GM21515 (cell line): ENCODE results near the gene NEGR1.

ENCODE experiments used
- ATAC-seq: cut with Tn5 transposase; IDR thresholded peaks from one replicate; pipeline ENCODE4 v1.9.1; 2021; ENCODE audit not compliant: unreplicated experiment

NEGR1 gene

DNA sequence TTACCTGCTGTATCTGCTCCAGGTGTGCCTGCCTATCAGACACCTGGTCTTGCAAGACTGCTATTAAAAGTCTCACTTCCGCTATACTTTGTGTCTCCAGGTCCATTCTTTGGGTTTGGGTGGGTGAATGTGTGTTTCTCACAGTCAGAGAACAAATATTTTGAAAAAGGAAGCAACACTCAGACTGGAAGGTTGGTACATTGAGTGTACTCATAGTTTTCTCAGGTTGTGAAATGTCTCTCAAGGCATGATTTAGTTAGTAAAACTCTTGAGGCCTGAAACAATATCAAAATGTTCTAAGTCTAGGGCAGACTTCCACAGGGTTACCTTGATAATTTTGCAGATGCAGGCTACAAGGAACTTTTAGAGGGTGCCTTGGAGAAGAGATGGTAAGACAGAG lies 771.6 kb downstream of the NEGR1 start:
- no peak for ATAC-seq

DNA sequence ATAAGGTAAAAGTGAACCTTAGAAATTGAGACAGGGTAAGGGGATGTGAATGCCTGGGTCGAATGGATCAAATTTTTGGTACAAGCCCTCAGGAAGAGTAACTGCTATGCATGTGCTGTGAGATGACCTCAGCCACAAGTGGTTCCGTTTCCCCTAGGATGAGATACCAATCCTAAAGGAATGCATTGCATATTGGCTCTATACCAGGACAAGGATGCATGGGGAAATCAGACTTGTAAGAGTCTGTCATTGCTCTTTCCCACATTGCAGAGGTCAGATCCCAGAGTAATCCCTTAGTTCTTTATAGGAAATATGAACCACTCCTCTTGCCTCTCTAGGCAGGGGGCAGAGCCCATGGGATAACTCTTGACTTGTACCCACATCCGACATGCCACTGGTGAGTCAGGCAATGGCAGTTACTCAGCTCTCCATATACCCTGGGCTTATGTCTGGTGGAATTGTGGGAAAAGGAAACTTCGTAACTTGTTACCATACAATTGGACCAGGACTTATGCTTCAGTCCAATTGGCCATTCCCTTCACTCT lies 773.2 kb downstream of the NEGR1 start:
- ATAC-seq = no peak

DNA sequence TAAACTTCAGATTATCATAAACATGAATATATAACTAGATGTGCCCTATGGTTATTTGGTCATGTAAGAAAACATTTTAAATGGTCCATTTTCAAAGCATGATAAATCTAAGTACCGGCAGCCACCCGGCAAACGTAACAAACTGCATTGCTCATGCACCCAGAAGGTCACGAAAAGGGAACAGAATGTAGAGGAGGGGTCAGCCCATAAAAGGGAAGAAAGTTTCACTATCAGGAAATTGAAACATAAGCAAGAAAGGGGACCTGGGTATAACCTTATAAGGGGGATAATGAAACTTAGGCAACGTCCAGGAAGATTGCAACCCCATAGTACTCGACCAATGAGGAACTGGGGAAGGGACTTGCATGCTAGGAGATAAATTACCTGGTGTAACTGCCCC lies 780.3 kb downstream of the NEGR1 start:
- no peak for ATAC-seq

DNA sequence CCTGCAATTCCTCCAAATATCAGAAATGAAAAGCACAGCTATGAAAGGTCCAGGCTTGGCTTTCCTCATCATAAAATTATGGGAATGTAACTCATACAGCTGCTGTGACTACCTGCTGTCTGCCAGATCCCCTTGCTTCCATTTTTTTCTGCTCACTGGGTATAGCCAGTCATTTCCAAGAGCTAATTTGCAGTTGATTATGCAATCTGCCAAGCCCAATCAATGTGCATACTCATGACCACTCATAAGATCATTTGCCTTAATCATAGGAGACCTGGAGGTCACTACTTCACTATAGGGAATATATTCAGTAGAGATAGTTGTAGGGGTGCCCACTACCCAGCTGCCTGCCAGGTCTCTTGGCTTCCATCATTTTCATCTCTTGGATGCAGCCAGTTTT lies 783.8 kb downstream of the NEGR1 start:
- ATAC-seq = no peak

DNA sequence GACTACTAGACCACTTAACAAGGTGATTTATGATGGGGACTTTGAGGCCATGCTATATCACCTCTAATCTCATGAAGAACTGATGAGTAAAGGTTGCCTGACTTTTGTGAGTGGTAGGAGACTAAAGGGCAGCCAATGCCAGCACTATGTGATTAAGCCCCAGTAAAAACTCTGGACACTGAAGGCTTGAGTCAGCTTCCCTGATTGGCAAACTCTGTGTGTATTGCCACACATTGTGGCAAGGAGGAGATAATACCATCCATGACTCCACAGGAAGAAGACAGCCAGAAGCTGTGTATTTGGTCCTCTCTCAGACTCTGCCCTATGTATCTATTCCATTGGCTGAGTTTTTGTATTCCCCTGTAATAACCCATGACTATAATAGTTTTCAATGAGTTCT lies 788.2 kb downstream of the NEGR1 start:
- ATAC-seq = no peak

DNA sequence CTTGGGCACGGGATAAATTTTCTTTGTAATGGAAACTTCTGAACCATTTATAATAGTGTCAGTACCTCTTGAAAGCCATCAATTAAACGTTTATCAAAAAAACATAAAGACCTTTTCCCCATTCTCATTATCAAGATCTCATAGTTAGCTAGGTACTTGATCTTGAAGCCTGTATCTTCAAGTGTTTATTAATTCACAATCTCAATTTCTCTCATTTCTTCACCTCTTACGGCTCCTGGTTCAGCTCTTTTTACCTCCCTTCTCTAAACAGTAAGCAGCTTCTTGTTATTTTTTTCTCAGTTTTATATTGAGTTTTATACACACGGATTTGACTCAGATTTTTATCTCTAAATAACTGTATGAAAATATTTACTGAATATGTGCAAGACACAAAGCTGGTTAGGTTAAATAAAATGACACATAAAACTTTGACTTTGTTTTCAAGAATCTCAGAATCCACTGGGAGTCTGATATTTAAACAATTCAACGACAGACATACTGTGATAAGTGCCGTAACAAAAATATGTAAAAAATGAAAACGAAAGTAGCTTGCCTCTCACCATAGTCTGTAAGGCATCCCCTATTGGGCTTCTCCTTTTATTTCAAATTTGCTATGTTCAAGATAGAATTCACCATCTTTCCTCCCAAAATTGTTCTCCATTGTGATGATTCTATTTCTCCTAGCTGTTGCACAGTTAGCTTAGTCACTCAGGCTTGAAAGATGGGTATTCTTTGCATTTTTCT lies 789.9 kb downstream of the NEGR1 start:
- ATAC-seq = no peak

DNA sequence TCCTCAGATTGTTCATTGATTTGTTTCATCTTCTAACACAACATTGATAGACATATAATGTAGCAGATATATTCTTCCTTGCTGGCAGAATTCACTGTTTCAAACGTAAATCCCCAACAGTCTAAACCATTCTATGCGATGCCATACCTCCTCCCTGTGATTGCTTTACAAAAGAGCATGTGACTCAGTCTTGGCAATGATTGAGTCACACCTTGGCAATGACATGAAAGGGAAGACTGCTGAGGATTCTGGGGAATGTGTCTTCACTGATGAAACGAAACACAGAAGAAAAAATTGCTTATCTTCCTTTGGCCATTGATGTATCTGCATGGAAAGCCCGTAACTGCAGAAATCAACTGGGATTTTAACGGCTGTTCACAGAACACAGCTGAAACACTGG lies 791.9 kb downstream of the NEGR1 start:
- no peak for ATAC-seq

DNA sequence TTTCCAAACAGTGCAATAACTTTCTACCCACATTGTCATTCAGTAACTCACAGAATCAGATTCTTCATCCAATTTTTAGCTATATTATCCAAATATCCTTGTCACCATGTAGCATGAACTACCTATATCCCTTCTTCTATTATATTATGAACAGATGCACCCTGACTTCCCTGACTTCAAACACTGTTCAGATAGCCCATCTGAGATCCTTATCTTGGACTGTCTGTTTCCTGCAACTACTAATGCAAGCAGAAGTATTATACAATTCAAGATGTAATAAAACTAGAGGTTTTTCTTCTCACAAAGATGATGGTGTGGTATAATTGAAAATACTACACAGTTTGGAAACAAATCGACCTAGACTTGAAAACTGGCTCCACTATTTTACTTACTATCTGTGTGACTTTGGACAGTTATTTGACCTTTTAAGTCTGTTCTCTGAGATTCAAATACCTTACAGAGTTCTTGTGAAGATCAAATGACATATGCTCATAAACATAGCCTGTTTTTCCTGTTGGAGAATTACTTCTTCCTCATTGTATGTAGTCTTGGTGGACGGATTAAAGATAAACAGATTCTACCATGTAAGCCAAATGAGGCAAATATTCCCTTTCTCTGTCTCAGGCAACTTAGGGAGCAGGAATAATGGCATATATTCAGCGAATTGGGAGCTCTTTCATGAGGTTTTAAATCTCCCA lies 793.6 kb downstream of the NEGR1 start:
- ATAC-seq = no peak

DNA sequence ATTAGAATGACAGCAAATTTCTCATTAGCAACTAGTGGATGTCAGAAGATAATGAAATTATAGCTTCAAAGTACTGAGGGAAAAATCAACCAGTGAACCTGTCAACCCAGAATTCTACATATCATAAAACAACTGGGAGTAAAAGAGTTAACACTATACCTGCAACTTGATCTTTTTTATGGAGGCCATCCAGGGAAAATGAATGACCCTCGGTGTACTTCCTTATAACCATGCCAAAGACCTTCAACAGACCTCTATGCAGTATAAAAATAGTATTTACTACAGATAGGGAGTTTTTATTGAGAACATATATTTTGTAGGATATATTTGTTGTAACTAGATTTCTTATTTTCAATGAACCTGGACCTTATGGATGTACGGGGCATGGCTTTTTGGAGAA lies 809.0 kb downstream of the NEGR1 start:
- no peak for ATAC-seq

DNA sequence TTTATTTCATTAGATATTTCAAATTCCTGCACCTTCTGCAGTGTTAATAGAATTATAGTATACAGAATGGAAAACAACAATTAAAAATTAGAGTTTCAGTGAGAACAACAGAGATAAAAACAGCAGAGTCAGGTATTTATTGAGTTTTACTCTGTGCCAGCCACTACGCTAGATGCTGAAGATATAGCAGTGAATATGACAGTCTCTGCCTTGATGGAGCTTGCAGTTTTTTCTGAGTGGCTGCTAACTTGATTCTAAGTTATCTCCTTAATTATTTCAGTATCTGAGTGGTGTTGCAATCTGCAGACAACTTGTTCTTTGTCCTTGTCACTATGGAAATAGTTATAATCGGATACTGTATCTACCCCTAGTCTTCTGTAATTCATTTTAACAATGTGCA lies 817.2 kb downstream of the NEGR1 start:
- ATAC-seq = no peak

DNA sequence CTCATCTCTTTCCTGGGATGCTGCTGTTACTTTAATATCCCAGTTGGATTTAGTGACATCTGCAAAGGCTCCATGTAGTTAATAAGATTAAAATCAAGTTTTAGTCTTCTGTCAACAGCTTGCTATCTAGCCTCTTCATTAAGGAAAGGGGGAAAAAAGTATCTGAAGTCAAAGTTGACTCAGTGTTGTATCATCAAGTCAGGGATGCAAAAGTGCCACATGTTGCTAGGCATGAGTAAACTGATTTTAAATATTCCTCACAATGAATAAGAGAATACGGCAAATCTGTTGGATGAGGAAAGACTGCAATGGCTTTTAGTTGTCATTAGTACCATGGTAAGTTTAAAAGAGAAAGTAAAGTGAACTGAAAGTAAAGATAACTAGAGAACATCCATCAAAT lies 818.3 kb downstream of the NEGR1 start:
- ATAC-seq = no peak

DNA sequence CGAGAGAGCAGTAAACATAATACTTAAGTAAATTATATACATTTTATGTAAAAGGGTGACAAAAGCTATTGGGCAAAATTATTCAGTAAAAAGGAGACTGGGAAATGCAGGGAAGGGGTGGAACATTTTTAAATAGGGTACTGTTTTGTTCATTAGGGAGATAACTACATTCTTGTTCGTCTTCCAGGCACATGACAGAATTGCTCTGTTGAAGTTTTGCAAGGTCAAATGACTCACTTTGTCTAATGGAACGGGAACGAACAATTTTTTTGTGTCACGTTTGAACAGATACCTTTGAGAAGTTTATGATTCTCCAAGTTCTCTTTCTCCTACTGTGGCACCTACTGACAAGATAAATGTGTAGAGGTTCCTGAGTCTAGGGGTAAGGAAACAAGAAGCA lies 819.2 kb downstream of the NEGR1 start:
- no peak for ATAC-seq

DNA sequence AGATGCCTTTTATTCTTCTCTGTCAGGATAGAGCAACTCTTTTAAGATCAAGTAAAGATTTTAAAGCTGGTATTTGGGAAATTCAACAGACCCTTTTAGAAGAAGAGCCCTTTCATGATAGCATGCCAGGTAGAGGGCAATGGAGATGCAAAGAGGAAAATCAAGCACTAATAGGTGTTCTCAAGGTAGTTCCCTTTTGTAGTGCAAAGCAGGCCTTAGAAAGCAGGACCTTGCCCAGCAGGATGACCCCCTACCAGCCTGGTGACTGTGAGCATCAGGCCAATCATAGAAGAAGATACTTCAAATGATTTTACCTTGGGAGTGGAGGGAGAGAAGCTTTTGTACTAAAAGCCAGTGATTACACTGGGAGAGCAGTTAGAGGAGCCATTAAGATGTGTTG lies 820.1 kb downstream of the NEGR1 start:
- no peak for ATAC-seq

DNA sequence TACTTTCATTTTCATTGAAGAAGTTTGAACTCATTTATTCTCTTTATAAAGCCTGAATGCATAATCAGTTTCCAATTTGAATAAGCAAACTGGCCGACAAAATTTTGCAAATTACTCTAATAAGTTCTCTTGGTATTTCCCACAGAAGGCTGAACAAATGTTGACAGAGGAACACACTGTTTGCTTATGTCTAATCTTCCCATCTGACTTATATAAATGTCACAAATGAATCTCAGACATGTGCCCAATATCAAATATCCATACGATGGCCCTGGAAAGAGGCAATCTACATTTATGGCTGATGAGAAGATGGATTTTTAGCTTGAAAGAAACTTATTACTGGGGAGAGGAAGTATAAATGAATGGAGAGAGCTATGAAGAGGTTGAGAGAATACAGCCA lies 820.9 kb downstream of the NEGR1 start:
- no peak for ATAC-seq

DNA sequence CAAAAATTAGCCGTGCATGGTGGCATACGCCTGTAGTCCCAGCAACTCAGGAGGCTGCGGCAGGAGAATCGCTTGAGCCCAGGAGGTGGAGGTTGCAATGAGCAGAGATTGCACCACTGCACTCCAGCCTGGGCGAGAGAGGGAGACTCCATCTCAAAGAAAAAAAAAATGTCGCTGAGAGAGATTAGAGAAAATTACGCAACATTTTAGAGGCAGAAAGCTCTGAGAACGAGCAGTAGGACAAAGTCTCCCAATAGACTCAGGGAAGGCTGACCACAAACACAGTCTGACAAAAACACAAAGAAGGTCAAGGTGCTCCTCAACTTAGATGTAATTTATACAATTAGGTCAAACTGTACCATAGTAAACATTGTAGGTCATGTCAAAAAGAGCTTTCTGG lies 833.9 kb downstream of the NEGR1 start:
- no peak for ATAC-seq

DNA sequence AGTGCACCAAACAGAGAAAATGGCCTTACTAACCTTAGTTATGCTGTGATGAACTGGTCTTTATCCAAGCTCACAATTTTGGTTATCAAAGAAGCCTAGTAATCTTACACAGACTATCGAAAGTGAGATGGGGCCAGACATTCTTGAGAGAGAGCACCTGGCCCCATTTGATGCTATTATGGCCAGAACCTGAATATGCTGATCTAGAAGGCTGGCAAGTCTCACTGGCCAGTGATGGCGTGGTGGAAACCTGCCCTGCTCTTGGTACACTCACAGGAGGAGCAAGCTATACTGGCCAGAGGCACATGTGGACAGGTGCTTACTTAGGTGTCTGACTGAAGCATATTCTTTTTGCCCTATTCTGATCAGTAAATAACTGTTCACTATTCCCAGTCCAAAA lies 843.7 kb downstream of the NEGR1 start:
- ATAC-seq = no peak

DNA sequence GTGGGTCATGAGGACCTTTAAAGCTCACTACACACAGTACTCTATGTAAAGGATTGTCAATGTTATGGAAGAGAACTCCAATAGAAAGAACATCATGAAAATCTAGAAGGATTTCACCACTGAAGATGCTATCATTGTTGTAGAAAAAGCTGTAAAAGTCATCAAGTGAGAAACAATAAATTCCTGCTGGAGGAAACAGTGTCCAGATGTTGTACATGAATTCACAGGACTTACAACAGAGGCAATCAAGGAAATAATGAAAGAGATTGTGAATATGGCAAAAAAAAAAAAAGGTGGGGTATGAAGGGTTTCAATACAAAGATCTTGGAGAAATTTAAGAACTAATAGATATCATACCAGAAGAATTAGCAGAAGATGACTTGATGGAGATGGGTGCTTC lies 846.4 kb downstream of the NEGR1 start:
- ATAC-seq = no peak

DNA sequence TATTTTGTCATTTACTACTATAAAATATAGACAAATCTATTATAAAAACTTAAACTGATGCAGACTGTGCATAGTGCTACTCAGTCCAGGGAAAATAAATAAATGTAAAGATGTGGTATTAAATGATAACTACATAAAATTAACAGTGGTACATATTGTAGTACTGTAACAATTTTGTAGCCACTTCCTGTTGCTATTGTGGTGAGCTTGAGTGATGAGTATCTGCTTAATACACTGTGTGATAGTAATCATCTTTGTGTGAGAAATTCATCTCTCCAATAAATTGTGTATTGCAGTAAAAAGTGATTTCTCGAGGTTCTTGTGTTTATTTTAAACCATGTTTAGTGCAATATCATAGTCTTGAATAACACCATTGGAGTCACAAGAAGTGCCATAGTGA lies 848.1 kb downstream of the NEGR1 start:
- ATAC-seq = no peak

DNA sequence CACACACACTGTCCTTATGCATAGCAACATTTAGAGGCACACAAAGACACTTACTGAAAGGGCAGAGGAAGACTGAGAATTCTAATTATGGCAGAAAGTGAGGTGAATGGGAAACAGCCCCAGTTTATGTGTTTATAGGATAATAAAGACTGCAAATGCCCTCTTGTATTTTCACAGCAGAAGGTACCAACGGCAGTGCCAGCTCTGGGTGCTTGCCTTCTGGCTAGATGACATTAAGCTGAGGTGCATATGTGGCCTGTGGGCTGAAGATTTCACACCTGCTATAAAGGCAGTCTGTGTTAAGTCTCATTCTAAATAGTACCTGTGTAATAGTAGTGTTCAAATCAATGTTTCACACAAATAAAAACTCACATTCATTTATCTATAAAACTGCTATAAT lies 854.3 kb downstream of the NEGR1 start:
- ATAC-seq = no peak

DNA sequence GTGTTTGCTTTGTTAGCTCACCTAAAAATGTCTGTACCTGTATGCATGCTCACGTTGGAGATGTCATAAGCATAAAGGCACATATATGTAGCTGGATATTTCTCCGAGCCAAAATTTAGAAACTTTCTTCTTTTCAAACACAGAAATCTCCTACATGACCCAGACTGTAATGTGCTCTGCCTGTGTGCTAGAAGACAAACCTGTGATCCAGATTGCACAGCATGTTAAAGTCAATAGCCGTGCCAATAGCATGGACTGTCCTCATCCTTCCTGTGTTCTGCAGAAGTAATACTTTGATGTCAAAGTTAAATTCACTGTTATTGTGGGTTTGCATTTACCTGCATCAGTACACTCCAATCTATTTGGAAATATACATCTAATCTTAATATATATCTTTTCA lies 855.3 kb downstream of the NEGR1 start:
- no peak for ATAC-seq

DNA sequence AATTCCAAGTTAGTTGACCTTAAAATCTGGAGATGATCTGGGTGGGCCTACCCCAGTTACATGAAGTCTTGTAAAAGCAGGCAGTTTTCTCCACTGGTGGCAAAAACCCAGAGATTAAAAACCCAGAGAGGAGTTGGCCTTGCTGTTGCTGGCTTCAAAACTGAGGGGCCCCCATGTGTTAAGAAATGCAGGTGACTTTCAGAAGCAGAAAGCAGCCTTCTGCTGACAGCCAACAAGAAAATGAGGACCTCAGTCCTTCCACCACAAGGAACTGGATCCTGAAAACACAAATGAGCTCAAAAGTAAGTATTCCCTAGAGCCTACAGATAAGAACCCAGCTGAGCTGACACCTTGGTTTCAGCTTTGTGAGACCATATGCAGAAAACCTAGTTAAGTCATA lies 857.8 kb downstream of the NEGR1 start:
- no peak for ATAC-seq

DNA sequence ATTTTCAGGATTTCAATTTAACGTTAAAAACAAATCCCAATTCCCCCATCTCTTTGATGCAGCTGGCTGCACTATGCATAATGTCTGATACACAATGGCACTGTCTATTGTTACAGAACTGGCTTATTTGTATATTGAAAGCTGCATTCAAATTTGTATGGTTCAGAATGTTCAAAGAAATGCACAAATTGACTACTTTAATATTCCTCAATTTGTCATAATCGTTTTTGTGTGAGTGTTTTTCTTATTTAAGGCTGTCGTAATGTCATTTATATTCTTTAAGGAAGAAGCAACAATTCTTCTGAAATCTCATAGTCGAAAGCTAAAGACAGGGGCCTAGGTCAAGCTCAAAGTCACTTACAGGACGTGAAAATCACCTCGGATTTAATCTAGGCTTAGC lies 860.1 kb downstream of the NEGR1 start:
- no peak for ATAC-seq

DNA sequence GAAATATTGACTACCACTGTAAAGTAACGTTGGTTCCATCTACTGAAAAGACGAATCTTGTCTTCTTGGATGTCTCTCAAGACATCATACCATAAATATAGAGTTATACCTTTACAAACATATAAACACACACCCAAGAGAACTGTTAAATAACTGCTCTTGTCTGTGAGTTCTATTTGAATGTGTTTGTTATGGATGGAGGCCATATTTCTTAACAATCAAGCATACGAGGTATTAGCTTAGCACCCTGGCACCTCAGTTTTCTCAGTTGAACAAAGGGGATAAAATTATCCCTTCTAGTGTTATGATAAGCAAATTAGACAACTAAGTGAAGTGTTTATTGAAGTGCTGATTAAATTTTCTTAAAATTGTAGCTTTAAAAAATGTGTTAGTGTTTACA lies 864.9 kb downstream of the NEGR1 start:
- no peak for ATAC-seq
